Measurements from ENCODE around the gene ZNF276.
A peak's percentile ranks its signal among the peaks of the same experiment; 100 is the strongest.
"Not testable (repeated sequence)": the region's sequence is repeated elsewhere in the genome, so short reads cannot be mapped to it uniquely, and the experiment has no call there.

Gene ZNF276

GRCh38 chr16:89720813-89721545 is at the start of gene ZNF276, which contains the start of gene VPS9D1:
Gene ZNF276 (plus strand): TSS chr16:89721537. CDS start chr16:89721641, 104 bp downstream.
Gene VPS9D1 (minus strand): TSS chr16:89720898. CDS start chr16:89720861, 37 bp downstream.
- no peaks in the 10 kb centered on the region for H3K4me1 ChIP-seq (ENCODE audit: insufficient read depth, low read length)
- no peaks in the 10 kb centered on the region for H3K36me3 ChIP-seq (ENCODE audit: insufficient read depth, low read length)
- peak within 1 kb of the TSS; percentile 81 for H3K9ac ChIP-seq (ENCODE audit: low read depth, low read length)
- H3K9me3 ChIP-seq (ENCODE audit: control insufficient read depth, insufficient read depth, low read length): no peaks in the 10 kb centered on the region

GRCh38 chr16:89671565-89671964 is 49.8 kb upstream of the ZNF276 start:
- H3K9ac ChIP-seq (ENCODE audit: low read depth, low read length); H3K36me3 ChIP-seq (ENCODE audit: insufficient read depth, low read length); H3K4me1 ChIP-seq (ENCODE audit: insufficient read depth, low read length); H3K9me3 ChIP-seq (ENCODE audit: control insufficient read depth, insufficient read depth, low read length): not testable (repeated sequence)

GRCh38 chr16:89672177-89672941 is 49.0 kb upstream of the ZNF276 start:
- H3K9me3 ChIP-seq (ENCODE audit: control insufficient read depth, insufficient read depth, low read length): no peaks in the 10 kb centered on the region; the same call in 1 of the 2 replicates
- no peaks in the 10 kb centered on the region for H3K4me1 ChIP-seq (ENCODE audit: insufficient read depth, low read length)
- H3K36me3 ChIP-seq (ENCODE audit: insufficient read depth, low read length): no peaks in the 10 kb centered on the region
- H3K9ac ChIP-seq (ENCODE audit: low read depth, low read length): no peak overlapping the region

GRCh38 chr16:89678258-89678657 is 43.1 kb upstream of the ZNF276 start:
- no peaks in the 10 kb centered on the region for H3K36me3 ChIP-seq (ENCODE audit: insufficient read depth, low read length)
- H3K4me1 ChIP-seq (ENCODE audit: insufficient read depth, low read length): no peaks in the 10 kb centered on the region
- peaks cover 6% of the 10 kb centered on the region; the same call in 1 of the 2 replicates for H3K9me3 ChIP-seq (ENCODE audit: control insufficient read depth, insufficient read depth, low read length)
- no peak overlapping the region for H3K9ac ChIP-seq (ENCODE audit: low read depth, low read length)

- Histone ChIP-seq H3K9me3 (ENCODE audit: control insufficient read depth, insufficient read depth, low read length) (peaks cover 8% of the 10 kb centered on the region), H3K36me3 (ENCODE audit: insufficient read depth, low read length) (no peaks in the 10 kb centered on the region), H3K9ac (ENCODE audit: low read depth, low read length) (no peak overlapping the region), H3K4me1 (ENCODE audit: insufficient read depth, low read length) (no peaks in the 10 kb centered on the region)
Observed at GRCh38 chr16:89685916-89686315, 35.4 kb upstream of the ZNF276 start.

- Histone ChIP-seq H3K9ac (ENCODE audit: low read depth, low read length) (peak within 1 kb of the TSS; percentile 60), H3K9me3 (ENCODE audit: control insufficient read depth, insufficient read depth, low read length) (peaks cover 8% of the 10 kb centered on the region), H3K36me3 (ENCODE audit: insufficient read depth, low read length) (no peaks in the 10 kb centered on the region), H3K4me1 (ENCODE audit: insufficient read depth, low read length) (no peaks in the 10 kb centered on the region)
Observed at GRCh38 chr16:89686520-89687091, 34.7 kb upstream of the ZNF276 start, which contains the start of gene CDK10. Gene CDK10 (plus strand): TSS chr16:89686689. CDS start chr16:89686711, 22 bp downstream.

GRCh38 chr16:89687092-89687940 is 34.0 kb upstream of the ZNF276 start:
- Histone ChIP-seq H3K9ac (ENCODE audit: low read depth, low read length) (peak overlapping the region; percentile 60), H3K9me3 (ENCODE audit: control insufficient read depth, insufficient read depth, low read length) (peaks cover 6% of the 10 kb centered on the region), H3K4me1 (ENCODE audit: insufficient read depth, low read length) (no peaks in the 10 kb centered on the region), H3K36me3 (ENCODE audit: insufficient read depth, low read length) (no peaks in the 10 kb centered on the region)

- no peaks in the 10 kb centered on the region for H3K4me1 ChIP-seq (ENCODE audit: insufficient read depth, low read length)
- no peaks in the 10 kb centered on the region for H3K36me3 ChIP-seq (ENCODE audit: insufficient read depth, low read length)
- H3K9ac ChIP-seq (ENCODE audit: low read depth, low read length): no peak overlapping the region
- H3K9me3 ChIP-seq (ENCODE audit: control insufficient read depth, insufficient read depth, low read length): peaks cover 5% of the 10 kb centered on the region; the same call in 1 of the 2 replicates
Observed at GRCh38 chr16:89688395-89688794, 32.9 kb upstream of the ZNF276 start.

- no peaks in the 10 kb centered on the region for H3K4me1 ChIP-seq (ENCODE audit: insufficient read depth, low read length)
- no peak overlapping the region for H3K9ac ChIP-seq (ENCODE audit: low read depth, low read length)
- H3K9me3 ChIP-seq (ENCODE audit: control insufficient read depth, insufficient read depth, low read length): peaks cover 5% of the 10 kb centered on the region; the same call in 1 of the 2 replicates
- no peaks in the 10 kb centered on the region for H3K36me3 ChIP-seq (ENCODE audit: insufficient read depth, low read length)
Observed at GRCh38 chr16:89689142-89689541, 32.2 kb upstream of the ZNF276 start.

GRCh38 chr16:89689621-89690020 is 31.7 kb upstream of the ZNF276 start:
- H3K36me3 ChIP-seq (ENCODE audit: insufficient read depth, low read length); H3K9ac ChIP-seq (ENCODE audit: low read depth, low read length); H3K9me3 ChIP-seq (ENCODE audit: control insufficient read depth, insufficient read depth, low read length); H3K4me1 ChIP-seq (ENCODE audit: insufficient read depth, low read length): not testable (repeated sequence)

- H3K9ac ChIP-seq (ENCODE audit: low read depth, low read length): no peak overlapping the region
- H3K36me3 ChIP-seq (ENCODE audit: insufficient read depth, low read length): no peaks in the 10 kb centered on the region
- H3K9me3 ChIP-seq (ENCODE audit: control insufficient read depth, insufficient read depth, low read length): peaks cover 3% of the 10 kb centered on the region; the same call in 1 of the 2 replicates
- no peaks in the 10 kb centered on the region for H3K4me1 ChIP-seq (ENCODE audit: insufficient read depth, low read length)
Observed at GRCh38 chr16:89690392-89690901, 30.9 kb upstream of the ZNF276 start.

- H3K36me3 ChIP-seq (ENCODE audit: insufficient read depth, low read length): no peaks in the 10 kb centered on the region
- no peaks in the 10 kb centered on the region for H3K4me1 ChIP-seq (ENCODE audit: insufficient read depth, low read length)
- H3K9me3 ChIP-seq (ENCODE audit: control insufficient read depth, insufficient read depth, low read length): no peaks in the 10 kb centered on the region
- no peak overlapping the region for H3K9ac ChIP-seq (ENCODE audit: low read depth, low read length)
Observed at GRCh38 chr16:89691231-89691985, 29.9 kb upstream of the ZNF276 start.

- Histone ChIP-seq H3K36me3 (ENCODE audit: insufficient read depth, low read length) (no peaks in the 10 kb centered on the region), H3K9me3 (ENCODE audit: control insufficient read depth, insufficient read depth, low read length) (no peaks in the 10 kb centered on the region), H3K4me1 (ENCODE audit: insufficient read depth, low read length) (no peaks in the 10 kb centered on the region), H3K9ac (ENCODE audit: low read depth, low read length) (no peak overlapping the region)
Observed at GRCh38 chr16:89691986-89692569, 29.3 kb upstream of the ZNF276 start.
